K562 (cell line): ENCODE results near the gene RPS27. TPM values are rescaled to one million over a fixed set of nuclear protein-coding genes. Genes with fewer than 3 reads are reported as not detected.
A peak's percentile ranks its signal among the peaks of the same experiment; 100 is the strongest.

Experiments used
- CEBPG ChIP-seq, 3 experiments: fragments of 200-800 bp in 1 of 3; sonication (Bioruptor generic) in 1 of 3; sonication (generic) in 1 of 3; formaldehyde crosslinking in 1 of 3; IDR thresholded peaks in 2 of 3; conservative IDR thresholded peaks in 1 of 3; 2 replicates each; pipeline versions ENCODE4 v1.6.1 to v1.8.0; 2016 to 2022; ENCODE audit warnings: missing compliant biosample characterization in 2 of 3, missing genetic modification characterization in 2 of 3, mild to moderate bottlenecking in 1 of 3, missing genetic modification reagents in 1 of 3
- CHD7 ChIP-seq: fragments of 200-600 bp; sonication (generic); IDR thresholded peaks from one replicate; pipeline ENCODE4 v1.6.1; 2012; ENCODE audit warnings: mild to moderate bottlenecking, low read depth, low read length, inconsistent platforms
- FOS ChIP-seq: IDR thresholded peaks from 3 replicates; pipeline ENCODE4 v1.6.1; 2011; ENCODE audit not compliant: insufficient read length; ENCODE audit errors: extremely low read depth
- JUNB ChIP-seq: fragments of 450-650 bp; formaldehyde crosslinking; conservative IDR thresholded peaks from 2 replicates; pipeline ENCODE4 v1.4.0; 2020; ENCODE audit warnings: mild to moderate bottlenecking
- MAFF ChIP-seq: IDR thresholded peaks from 2 replicates; pipeline ENCODE4 v1.6.1; 2012; ENCODE audit warnings: low read length, improper control_type of control experiment
- PCBP1 ChIP-seq: fragments of 200-400 bp; formaldehyde crosslinking; IDR thresholded peaks from 2 replicates; pipeline ENCODE4 v1.6.1; 2018; ENCODE audit warnings: mild to moderate bottlenecking, low read depth, low read length; ENCODE audit not compliant: poor library complexity, severe bottlenecking
- SETDB1 ChIP-seq: IDR thresholded peaks from one replicate; pipeline ENCODE4 v1.6.1; 2012; ENCODE audit warnings: low read length, control low read depth, inconsistent platforms
- THAP12 ChIP-seq: fragments of 250-450 bp; sonication (Bioruptor Pico); IDR thresholded peaks from 2 replicates; pipeline ENCODE4 v1.9.0; 2021; ENCODE audit warnings: mild to moderate bottlenecking, inconsistent platforms
- ZNF280B ChIP-seq: fragments of 250-450 bp; sonication (Bioruptor Pico); IDR thresholded peaks from 2 replicates; pipeline ENCODE4 v1.5.1; 2021; ENCODE audit warnings: mild to moderate bottlenecking
- ZNF699 ChIP-seq: fragments of 250-450 bp; sonication (Bioruptor Pico); IDR thresholded peaks from 2 replicates; pipeline ENCODE4 v1.8.0; 2021; ENCODE audit warnings: mild to moderate bottlenecking, moderate library complexity; ENCODE audit not compliant: insufficient replicate concordance
- ZNF830 ChIP-seq: fragments of 250-450 bp; sonication (Bioruptor Pico); IDR thresholded peaks from 2 replicates; pipeline ENCODE4 v1.5.0; 2021; ENCODE audit warnings: mild to moderate bottlenecking
- polyA plus RNA-seq, 8 experiments: library from polyadenylated mRNA; depleted of rRNA in 4 of 8; stranded (reverse) in 5 of 8; unstranded in 3 of 8; fragments of >200 nt; fragmentation: Nextera tagmentation in 2 of 8; fragmentation: Illumina TruSeq in 1 of 8; extraction: Ambion mirVana in 2 of 8; extraction: Trizol in 1 of 8; gene quantifications; 2 replicates each; pipeline versions ENCODE4 v1.2.1 to v1.2.3, GENCODE V29; 2011 to 2014; ENCODE audit warnings: inconsistent platforms in 1 of 8, missing spikeins in 1 of 8
- total RNA-seq, 7 experiments: library from RNA; depleted of rRNA in 6 of 7; stranded (reverse); fragments of >200 nt in 6 of 7; fragmentation: Illumina TruSeq in 2 of 7; extraction: Trizol in 2 of 7; gene quantifications; 2 replicates each; pipeline versions ENCODE4 v1.2.1 to v1.2.3, GENCODE V29; 2011 to 2021; ENCODE audit warnings: low replicate concordance in 1 of 7

The RPS27 gene
- total and polyA plus RNA-seq, 9 of the 15 experiments (the other 6 are each of a cell fraction or from before 2014, with no cell fraction given): 2,091 to 9,377 (median 6,706) TPM

GRCh38 chr1:153967107-153967999 is 23.2 kb upstream of the RPS27 start, which contains the start of gene CREB3L4 (continued):
- TF ChIP-seq ZNF280B (no peak), CEBPG (CRISPR knock-in tag; IDR thresholded peaks at IDR 0.05) (no peak), CEBPG (tag; conservative IDR thresholded peaks at IDR 0.05 in 1 of 2, IDR thresholded peaks at IDR 0.05 in 1 of 2) (no peak), ZNF699 (CRISPR knock-in tag) (no peak), FOS (peak; percentile 94), CHD7 (no peak), PCBP1 (no peak), JUNB (CRISPR knock-in tag) (no peak), SETDB1 (no peak), MAFF (no peak), ZNF830 (CRISPR knock-in tag) (no peak), THAP12 (CRISPR knock-in tag) (peak; percentile 79)
